SK-N-SH treated with all-trans-retinoic acid at 6 μM for 48 hours (cell line): Measurements from ENCODE around the gene IGSF6.
"Not testable (repeated sequence)": the region's sequence is repeated elsewhere in the genome, so short reads cannot be mapped to it uniquely, and the experiment has no call there.

Experiments
- ATAC-seq: fragments of 200-7000 bp; cut with Tn5 transposase; 3 replicates; pipeline ENCODE4 v1.9.1; 2020; ENCODE audit warnings: mild to moderate bottlenecking, moderate library complexity
- ARNTL ChIP-seq: fragments of 450-650 bp; formaldehyde crosslinking; IDR thresholded peaks from 2 replicates; pipeline ENCODE4 v1.5.0; 2020; ENCODE audit warnings: low read depth, mild to moderate bottlenecking, moderate library complexity, borderline replicate concordance
- BACH2 ChIP-seq: fragments of 250-450 bp; sonication (Bioruptor Pico); IDR thresholded peaks from 2 replicates; pipeline ENCODE4 v1.9.0; 2021; ENCODE audit warnings: mild to moderate bottlenecking, borderline replicate concordance
- CSDC2 ChIP-seq: fragments of 250-450 bp; sonication (Bioruptor Pico); IDR thresholded peaks from 2 replicates; pipeline ENCODE4 v1.5.0; 2020; ENCODE audit warnings: mild to moderate bottlenecking, moderate library complexity
- ESRRG ChIP-seq: fragments of 250-450 bp; sonication (Bioruptor Pico); IDR thresholded peaks from 2 replicates; pipeline ENCODE4 v1.6.1; 2021; ENCODE audit warnings: mild to moderate bottlenecking
- GLIS3 ChIP-seq: fragments of 250-450 bp; sonication (Bioruptor Pico); IDR thresholded peaks from 2 replicates; pipeline ENCODE4 v1.5.0; 2020; ENCODE audit warnings: mild to moderate bottlenecking, moderate library complexity
- OSR1 ChIP-seq: fragments of 250-450 bp; sonication (Bioruptor Pico); IDR thresholded peaks from 2 replicates; pipeline ENCODE4 v1.8.0; 2022; ENCODE audit warnings: moderate library complexity, mild to moderate bottlenecking, inconsistent platforms
- PPARA ChIP-seq: fragments of 250-450 bp; sonication (Bioruptor Pico); IDR thresholded peaks from 2 replicates; pipeline ENCODE4 v1.5.0; 2020; ENCODE audit warnings: mild to moderate bottlenecking, borderline replicate concordance
- RARB ChIP-seq: fragments of 250-450 bp; sonication (Bioruptor Pico); IDR thresholded peaks from 2 replicates; pipeline ENCODE4 v1.8.0; 2021; ENCODE audit warnings: mild to moderate bottlenecking, moderate library complexity
- SNAI2 ChIP-seq: fragments of 250-450 bp; sonication (Bioruptor Pico); IDR thresholded peaks from 2 replicates; pipeline ENCODE4 v1.5.0; 2020; ENCODE audit warnings: mild to moderate bottlenecking, moderate library complexity
- TCF4 ChIP-seq: fragments of 250-450 bp; sonication (Bioruptor Pico); IDR thresholded peaks from 2 replicates; pipeline ENCODE4 v1.8.0; 2021; ENCODE audit warnings: mild to moderate bottlenecking, moderate library complexity, borderline replicate concordance
- TOX ChIP-seq: fragments of 250-450 bp; sonication (Bioruptor Pico); IDR thresholded peaks from 2 replicates; pipeline ENCODE4 v1.8.0; 2021; ENCODE audit warnings: mild to moderate bottlenecking, moderate library complexity, borderline replicate concordance
- ZC3H10 ChIP-seq: fragments of 250-450 bp; sonication (Bioruptor Pico); IDR thresholded peaks from 2 replicates; pipeline ENCODE4 v1.5.1; 2021; ENCODE audit warnings: mild to moderate bottlenecking, moderate library complexity
- ZFP3 ChIP-seq: fragments of 250-450 bp; sonication (Bioruptor Pico); IDR thresholded peaks from 2 replicates; pipeline ENCODE4 v1.5.0; 2020; ENCODE audit warnings: mild to moderate bottlenecking, moderate library complexity
- ZFP30 ChIP-seq: fragments of 450-650 bp; formaldehyde crosslinking; IDR thresholded peaks from 2 replicates; pipeline ENCODE4 v1.5.0; 2022; ENCODE audit warnings: mild to moderate bottlenecking, moderate library complexity
- ZNF565 ChIP-seq: fragments of 450-650 bp; formaldehyde crosslinking; conservative IDR thresholded peaks from 2 replicates; pipeline ENCODE4 v1.5.0; 2020; ENCODE audit warnings: low read depth, mild to moderate bottlenecking, moderate library complexity
- ZNF70 ChIP-seq: fragments of 450-650 bp; formaldehyde crosslinking; IDR thresholded peaks from 2 replicates; pipeline ENCODE4 v1.5.0; 2020; ENCODE audit warnings: mild to moderate bottlenecking, moderate library complexity
- ZNF8 ChIP-seq: fragments of 450-650 bp; formaldehyde crosslinking; IDR thresholded peaks from 2 replicates; pipeline ENCODE4 v1.5.0; 2020; ENCODE audit warnings: mild to moderate bottlenecking, moderate library complexity
- TF ChIP-seq, protein P1 (sequence below): fragments of 250-450 bp; sonication (Bioruptor Pico); IDR thresholded peaks from 2 replicates; pipeline ENCODE4 v1.5.0; 2020; ENCODE audit warnings: mild to moderate bottlenecking, moderate library complexity
- TF ChIP-seq, protein P2 (sequence below): fragments of 250-450 bp; sonication (Bioruptor Pico); IDR thresholded peaks from 2 replicates; pipeline ENCODE4 v1.5.1; 2021; ENCODE audit warnings: mild to moderate bottlenecking, moderate library complexity
- TF ChIP-seq, protein P3 (sequence below): fragments of 250-450 bp; sonication (Bioruptor Pico); IDR thresholded peaks from 2 replicates; pipeline ENCODE4 v1.8.0; 2020; ENCODE audit warnings: mild to moderate bottlenecking, moderate library complexity, borderline replicate concordance
- TF ChIP-seq, protein P4 (sequence below): fragments of 250-450 bp; sonication (Bioruptor Pico); IDR thresholded peaks from 2 replicates; pipeline ENCODE4 v1.8.0; 2021; ENCODE audit warnings: low read depth, mild to moderate bottlenecking, moderate library complexity, borderline replicate concordance

The IGSF6 gene

DNA sequence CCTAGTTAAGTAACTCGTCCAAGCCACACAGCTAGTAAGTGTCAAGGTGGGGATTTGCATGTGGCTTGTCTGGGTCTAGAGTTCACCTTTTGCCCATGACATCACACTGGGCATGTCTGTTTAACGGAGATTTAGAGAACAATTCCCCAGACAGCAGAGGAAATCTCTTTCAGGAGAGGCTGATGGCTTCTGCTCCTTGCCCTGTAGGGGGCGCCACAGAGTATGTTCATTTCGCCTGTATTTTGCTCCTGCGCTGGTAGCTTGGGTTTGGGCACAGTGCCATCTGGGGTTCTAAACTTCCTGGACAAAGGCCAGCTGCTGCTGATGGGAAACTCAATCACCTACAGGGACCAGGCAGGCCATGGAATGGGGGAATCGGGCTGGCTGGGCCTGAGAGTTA is 31.8 kb upstream of the IGSF6 start:
- ATAC-seq: no peak
- TF ChIP-seq OSR1 (CRISPR knock-in tag): no peak
- no peak for TF ChIP-seq CSDC2 (CRISPR knock-in tag)
- TF ChIP-seq GLIS3 (CRISPR knock-in tag): no peak
- TF ChIP-seq ZFP30 (CRISPR knock-in tag): no peak
- TF ChIP-seq ZFP3 (CRISPR knock-in tag): no peak
- no peak for TF ChIP-seq BACH2
- no peak for TF ChIP-seq ARNTL (CRISPR knock-in tag)
- TF ChIP-seq SNAI2: no peak
- TF ChIP-seq ZNF565 (CRISPR knock-in tag): no peak
- no peak for TF ChIP-seq ZC3H10 (CRISPR knock-in tag)
- TF ChIP-seq, protein P1, sequence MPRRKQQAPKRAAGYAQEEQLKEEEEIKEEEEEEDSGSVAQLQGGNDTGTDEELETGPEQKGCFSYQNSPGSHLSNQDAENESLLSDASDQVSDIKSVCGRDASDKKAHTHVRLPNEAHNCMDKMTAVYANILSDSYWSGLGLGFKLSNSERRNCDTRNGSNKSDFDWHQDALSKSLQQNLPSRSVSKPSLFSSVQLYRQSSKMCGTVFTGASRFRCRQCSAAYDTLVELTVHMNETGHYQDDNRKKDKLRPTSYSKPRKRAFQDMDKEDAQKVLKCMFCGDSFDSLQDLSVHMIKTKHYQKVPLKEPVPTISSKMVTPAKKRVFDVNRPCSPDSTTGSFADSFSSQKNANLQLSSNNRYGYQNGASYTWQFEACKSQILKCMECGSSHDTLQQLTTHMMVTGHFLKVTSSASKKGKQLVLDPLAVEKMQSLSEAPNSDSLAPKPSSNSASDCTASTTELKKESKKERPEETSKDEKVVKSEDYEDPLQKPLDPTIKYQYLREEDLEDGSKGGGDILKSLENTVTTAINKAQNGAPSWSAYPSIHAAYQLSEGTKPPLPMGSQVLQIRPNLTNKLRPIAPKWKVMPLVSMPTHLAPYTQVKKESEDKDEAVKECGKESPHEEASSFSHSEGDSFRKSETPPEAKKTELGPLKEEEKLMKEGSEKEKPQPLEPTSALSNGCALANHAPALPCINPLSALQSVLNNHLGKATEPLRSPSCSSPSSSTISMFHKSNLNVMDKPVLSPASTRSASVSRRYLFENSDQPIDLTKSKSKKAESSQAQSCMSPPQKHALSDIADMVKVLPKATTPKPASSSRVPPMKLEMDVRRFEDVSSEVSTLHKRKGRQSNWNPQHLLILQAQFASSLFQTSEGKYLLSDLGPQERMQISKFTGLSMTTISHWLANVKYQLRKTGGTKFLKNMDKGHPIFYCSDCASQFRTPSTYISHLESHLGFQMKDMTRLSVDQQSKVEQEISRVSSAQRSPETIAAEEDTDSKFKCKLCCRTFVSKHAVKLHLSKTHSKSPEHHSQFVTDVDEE (CRISPR knock-in tag): no peak
- no peak for TF ChIP-seq RARB (CRISPR knock-in tag)
- TF ChIP-seq ESRRG (CRISPR knock-in tag): no peak
- TF ChIP-seq, protein P2, sequence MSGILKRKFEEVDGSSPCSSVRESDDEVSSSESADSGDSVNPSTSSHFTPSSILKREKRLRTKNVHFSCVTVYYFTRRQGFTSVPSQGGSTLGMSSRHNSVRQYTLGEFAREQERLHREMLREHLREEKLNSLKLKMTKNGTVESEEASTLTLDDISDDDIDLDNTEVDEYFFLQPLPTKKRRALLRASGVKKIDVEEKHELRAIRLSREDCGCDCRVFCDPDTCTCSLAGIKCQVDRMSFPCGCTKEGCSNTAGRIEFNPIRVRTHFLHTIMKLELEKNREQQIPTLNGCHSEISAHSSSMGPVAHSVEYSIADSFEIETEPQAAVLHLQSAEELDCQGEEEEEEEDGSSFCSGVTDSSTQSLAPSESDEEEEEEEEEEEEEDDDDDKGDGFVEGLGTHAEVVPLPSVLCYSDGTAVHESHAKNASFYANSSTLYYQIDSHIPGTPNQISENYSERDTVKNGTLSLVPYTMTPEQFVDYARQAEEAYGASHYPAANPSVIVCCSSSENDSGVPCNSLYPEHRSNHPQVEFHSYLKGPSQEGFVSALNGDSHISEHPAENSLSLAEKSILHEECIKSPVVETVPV: no peak
- no peak for TF ChIP-seq PPARA (CRISPR knock-in tag)
- no peak for TF ChIP-seq TCF4 (CRISPR knock-in tag)

DNA sequence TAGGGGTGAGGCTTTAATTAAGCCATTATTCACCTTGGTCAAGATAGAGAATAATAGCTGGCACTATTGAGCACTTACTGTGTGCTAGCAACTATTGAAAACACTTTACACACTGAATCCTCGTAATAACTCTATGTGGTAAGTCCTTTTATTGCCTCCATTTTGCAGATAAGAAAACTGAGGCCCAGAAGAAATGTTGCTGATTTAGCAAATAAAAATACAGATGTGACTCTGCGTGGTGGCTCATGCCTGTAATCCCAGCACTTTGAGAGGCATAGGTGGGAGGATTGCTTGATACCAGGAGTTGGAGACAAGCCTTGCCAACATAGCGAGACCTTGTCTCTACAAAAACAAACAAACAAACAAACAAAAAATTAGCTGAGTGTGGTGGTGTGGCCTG is 30.8 kb upstream of the IGSF6 start:
- no peak for ATAC-seq
- TF ChIP-seq ZNF8 (CRISPR knock-in tag): no peak
- TF ChIP-seq ZFP30 (CRISPR knock-in tag): no peak
- no peak for TF ChIP-seq GLIS3 (CRISPR knock-in tag)
- no peak for TF ChIP-seq ZNF70

DNA sequence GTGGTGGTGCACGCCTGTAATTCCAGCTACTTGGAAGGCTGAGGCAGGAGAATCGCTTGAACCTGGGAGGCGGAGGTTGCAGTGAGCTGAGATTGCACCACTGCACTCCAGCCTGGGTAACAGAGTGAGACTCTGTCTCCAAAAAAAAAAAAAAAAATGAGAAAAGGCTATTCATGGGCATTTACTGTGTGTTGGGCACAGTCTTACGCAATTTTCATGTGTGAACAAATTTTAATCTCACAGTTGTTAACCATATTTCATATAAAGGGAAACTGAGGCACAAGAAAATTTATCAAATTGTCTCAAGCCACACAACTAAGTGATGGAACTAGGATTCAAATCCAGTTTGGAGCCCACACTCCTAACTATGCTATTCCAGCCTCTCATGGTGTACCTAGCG is 28.3 kb upstream of the IGSF6 start:
- not testable (repeated sequence) for ATAC-seq

DNA sequence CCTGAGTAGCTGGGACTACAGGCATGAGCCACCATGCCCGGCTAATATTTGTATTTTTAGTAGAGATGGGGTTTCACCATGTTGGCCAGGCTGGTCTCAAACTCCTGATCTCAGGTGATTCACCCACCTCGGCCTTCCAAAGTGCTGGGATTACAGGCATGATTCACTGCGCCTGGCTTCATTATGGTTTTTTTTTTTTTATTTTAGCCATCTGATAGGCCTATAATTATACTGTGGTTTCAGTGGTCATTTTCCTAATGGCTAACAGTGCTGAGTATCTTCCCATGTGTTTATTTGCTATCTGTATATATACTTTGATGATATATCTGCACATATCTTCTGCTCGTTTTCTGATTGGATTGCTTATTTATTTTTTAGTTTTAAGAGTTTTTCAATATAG is 22.0 kb upstream of the IGSF6 start:
- not testable (repeated sequence) for ATAC-seq

DNA sequence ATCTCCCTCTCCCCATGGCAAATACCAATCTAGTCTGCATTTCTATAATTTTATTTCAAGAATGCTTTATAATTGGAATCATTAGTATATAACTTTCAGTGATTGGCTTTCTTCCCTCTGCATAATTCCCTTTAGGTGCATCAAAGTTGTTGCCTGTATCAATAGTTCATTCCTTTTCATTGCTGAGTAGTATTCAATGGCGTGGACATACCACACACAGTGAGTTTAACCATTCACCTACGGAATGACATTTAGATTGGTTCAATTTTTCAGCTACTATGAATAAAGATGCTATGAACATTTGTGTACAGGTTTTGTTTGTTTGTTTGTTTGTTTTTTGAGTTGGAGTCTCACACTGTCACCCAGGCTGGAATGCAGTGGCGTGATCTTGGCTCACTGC is 21.1 kb upstream of the IGSF6 start:
- no peak for TF ChIP-seq ZFP3 (CRISPR knock-in tag)
- no peak for TF ChIP-seq GLIS3 (CRISPR knock-in tag)
- TF ChIP-seq, protein P3, sequence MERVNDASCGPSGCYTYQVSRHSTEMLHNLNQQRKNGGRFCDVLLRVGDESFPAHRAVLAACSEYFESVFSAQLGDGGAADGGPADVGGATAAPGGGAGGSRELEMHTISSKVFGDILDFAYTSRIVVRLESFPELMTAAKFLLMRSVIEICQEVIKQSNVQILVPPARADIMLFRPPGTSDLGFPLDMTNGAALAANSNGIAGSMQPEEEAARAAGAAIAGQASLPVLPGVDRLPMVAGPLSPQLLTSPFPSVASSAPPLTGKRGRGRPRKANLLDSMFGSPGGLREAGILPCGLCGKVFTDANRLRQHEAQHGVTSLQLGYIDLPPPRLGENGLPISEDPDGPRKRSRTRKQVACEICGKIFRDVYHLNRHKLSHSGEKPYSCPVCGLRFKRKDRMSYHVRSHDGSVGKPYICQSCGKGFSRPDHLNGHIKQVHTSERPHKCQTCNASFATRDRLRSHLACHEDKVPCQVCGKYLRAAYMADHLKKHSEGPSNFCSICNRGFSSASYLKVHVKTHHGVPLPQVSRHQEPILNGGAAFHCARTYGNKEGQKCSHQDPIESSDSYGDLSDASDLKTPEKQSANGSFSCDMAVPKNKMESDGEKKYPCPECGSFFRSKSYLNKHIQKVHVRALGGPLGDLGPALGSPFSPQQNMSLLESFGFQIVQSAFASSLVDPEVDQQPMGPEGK (CRISPR knock-in tag): no peak
- no peak for TF ChIP-seq ZC3H10 (CRISPR knock-in tag)
- TF ChIP-seq ZNF8 (CRISPR knock-in tag): peak; percentile 98
- no peak for TF ChIP-seq TOX (CRISPR knock-in tag)

DNA sequence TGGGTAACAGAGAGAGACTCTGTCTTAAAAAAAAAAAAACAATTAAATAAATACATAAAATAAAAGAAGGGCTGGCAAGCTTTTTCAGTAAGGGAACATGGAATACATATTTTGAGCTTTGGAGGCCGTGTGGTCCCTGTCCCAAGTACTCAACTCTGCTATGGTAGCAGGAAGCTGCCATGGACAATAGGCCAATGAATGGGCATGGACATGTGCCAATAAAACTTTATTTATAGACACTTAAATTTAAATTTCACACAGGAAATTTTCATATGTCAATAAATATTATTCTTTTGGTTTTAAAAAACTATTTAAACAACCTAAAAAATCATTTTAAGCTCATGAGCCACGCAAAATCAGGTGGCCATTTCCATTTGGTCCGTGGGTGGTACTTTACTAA is 15.2 kb upstream of the IGSF6 start:
- ATAC-seq: no peak
- TF ChIP-seq ZNF70: no peak
- no peak for TF ChIP-seq BACH2
- TF ChIP-seq, protein P4, sequence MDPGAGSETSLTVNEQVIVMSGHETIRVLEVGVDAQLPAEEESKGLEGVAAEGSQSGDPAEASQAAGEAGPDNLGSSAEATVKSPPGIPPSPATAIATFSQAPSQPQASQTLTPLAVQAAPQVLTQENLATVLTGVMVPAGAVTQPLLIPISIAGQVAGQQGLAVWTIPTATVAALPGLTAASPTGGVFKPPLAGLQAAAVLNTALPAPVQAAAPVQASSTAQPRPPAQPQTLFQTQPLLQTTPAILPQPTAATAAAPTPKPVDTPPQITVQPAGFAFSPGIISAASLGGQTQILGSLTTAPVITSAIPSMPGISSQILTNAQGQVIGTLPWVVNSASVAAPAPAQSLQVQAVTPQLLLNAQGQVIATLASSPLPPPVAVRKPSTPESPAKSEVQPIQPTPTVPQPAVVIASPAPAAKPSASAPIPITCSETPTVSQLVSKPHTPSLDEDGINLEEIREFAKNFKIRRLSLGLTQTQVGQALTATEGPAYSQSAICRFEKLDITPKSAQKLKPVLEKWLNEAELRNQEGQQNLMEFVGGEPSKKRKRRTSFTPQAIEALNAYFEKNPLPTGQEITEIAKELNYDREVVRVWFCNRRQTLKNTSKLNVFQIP: no peak
- TF ChIP-seq ZNF565 (CRISPR knock-in tag): no peak
- TF ChIP-seq ZNF8 (CRISPR knock-in tag): no peak
- TF ChIP-seq, protein P3 (CRISPR knock-in tag): no peak
- no peak for TF ChIP-seq ZFP30 (CRISPR knock-in tag)
- TF ChIP-seq, protein P2: no peak
- TF ChIP-seq CSDC2 (CRISPR knock-in tag): no peak
- no peak for TF ChIP-seq GLIS3 (CRISPR knock-in tag)
- TF ChIP-seq SNAI2: no peak

More for the DNA sequence above, 21.1 kb upstream of the IGSF6 start:
- ATAC-seq: no peak
